Keratinocyte (primary cell): ENCODE measurements around the gene TAF1C. TPM values are rescaled to one million over a fixed set of nuclear protein-coding genes. Genes with fewer than 3 reads are reported as not detected.

Experiments used
- DNase-seq: peaks from one replicate; pipeline ENCODE4 v3.0.0-alpha.2; 2011; ENCODE audit warnings: low read depth, missing footprints, low spot score
- FAIRE-seq: peaks from 2 replicates; lab custom pipeline; 2011; peaks lifted over from hg19 to GRCh38; lab: Jason Lieb, UNC
- H2AFZ ChIP-seq: 2 replicates; pipeline ENCODE4 v1.6.0; 2012; ENCODE audit warnings: low read length, control low read depth, inconsistent platforms; ENCODE audit not compliant: control insufficient read depth
- H3K27ac ChIP-seq: 2 replicates; pipeline ENCODE4 v1.5.1; 2011; ENCODE audit warnings: low read length; ENCODE audit not compliant: control insufficient read depth, insufficient read depth
- H3K27me3 ChIP-seq: 3 replicates; pipeline ENCODE4 v1.6.0; 2011; ENCODE audit warnings: low read length; ENCODE audit not compliant: control insufficient read depth, insufficient read depth; ENCODE audit errors: extremely low read depth
- H3K36me3 ChIP-seq, 2 experiments: 2 replicates in 1 of 2; 3 replicates in 1 of 2; pipeline ENCODE4 v1.5.1; 2011; ENCODE audit warnings: low read length in 2 of 2, mild to moderate bottlenecking in 1 of 2; ENCODE audit not compliant: control insufficient read depth in 2 of 2, insufficient read depth in 2 of 2; ENCODE audit errors: extremely low read depth in 1 of 2
- H3K4me1 ChIP-seq: 3 replicates; pipeline ENCODE4 v1.5.1; 2011; ENCODE audit warnings: low read length; ENCODE audit not compliant: control insufficient read depth, insufficient read depth; ENCODE audit errors: extremely low read depth
- H3K4me2 ChIP-seq: 3 replicates; pipeline ENCODE4 v1.6.0; 2011; ENCODE audit warnings: low read depth, low read length; ENCODE audit not compliant: control insufficient read depth, insufficient read depth; ENCODE audit errors: extremely low read depth
- H3K4me3 ChIP-seq, 3 experiments: fragments of 200-600 bp in 1 of 3; sonication (generic) in 1 of 3; 2 replicates in 2 of 3; 3 replicates in 1 of 3; pipeline ENCODE4 v1.5.1; 2011 to 2016; ENCODE audit warnings: low read length in 3 of 3, mild to moderate bottlenecking in 3 of 3, control low read depth in 2 of 3, inconsistent platforms in 1 of 3, low read depth in 1 of 3, mixed read lengths in 1 of 3, mixed run types in 1 of 3, moderate library complexity in 1 of 3; ENCODE audit not compliant: control insufficient read depth in 2 of 3, insufficient read depth in 2 of 3; ENCODE audit errors: extremely low read depth in 1 of 3
- H3K79me2 ChIP-seq: 2 replicates; pipeline ENCODE4 v1.6.0; 2012; ENCODE audit warnings: low read length; ENCODE audit not compliant: control insufficient read depth, insufficient read depth
- H3K9ac ChIP-seq: 3 replicates; pipeline ENCODE4 v1.6.0; 2011; ENCODE audit warnings: low read length; ENCODE audit not compliant: control insufficient read depth, insufficient read depth; ENCODE audit errors: extremely low read depth
- H3K9me1 ChIP-seq: 3 replicates; pipeline ENCODE4 v1.6.0; 2011; ENCODE audit warnings: low read length; ENCODE audit not compliant: control insufficient read depth, insufficient read depth; ENCODE audit errors: extremely low read depth
- H3K9me3 ChIP-seq: 2 replicates; pipeline ENCODE4 v1.5.1; 2012; ENCODE audit warnings: low read depth, low read length; ENCODE audit not compliant: control insufficient read depth
- H4K20me1 ChIP-seq: 3 replicates; pipeline ENCODE4 v1.6.0; 2011; ENCODE audit warnings: low read length; ENCODE audit not compliant: control insufficient read depth, insufficient read depth; ENCODE audit errors: extremely low read depth
- EZH2 ChIP-seq: IDR thresholded peaks from one replicate; pipeline ENCODE4 v1.6.1; 2012; ENCODE audit warnings: inconsistent platforms, mild to moderate bottlenecking, low read length, moderate library complexity
- dilution Hi-C: fragments of 300-500 bp; cut with MboI; formaldehyde crosslinking; loops from one replicate; pipeline ENCODE4 v1.7.0; 2020; ENCODE audit warnings: low sequenced_read_pairs; ENCODE audit not compliant: extremely low pct_ligation_motif_present
- polyA plus RNA-seq, 5 experiments: library from polyadenylated mRNA; depleted of rRNA in 3 of 5; stranded (reverse) in 3 of 5; stranded (forward) in 1 of 5; unstranded in 1 of 5; fragments of >200 nt; gene quantifications; 1 replicate in 1 of 5; 2 replicates in 3 of 5; 3 replicates in 1 of 5; pipeline versions ENCODE4 v1.2.1 to v1.2.3, GENCODE V29; 2011 to 2012; ENCODE audit warnings: missing spikeins in 2 of 5, low read depth in 1 of 5, low replicate concordance in 1 of 5
- TF ChIP-seq, protein P1 (sequence below), 3 experiments: IDR thresholded peaks in 1 of 3; conservative IDR thresholded peaks in 1 of 3; optimal IDR thresholded peaks in 1 of 3; 2 replicates in 2 of 3; 3 replicates in 1 of 3; pipeline versions ENCODE3 to v1.5.1; 2011; ENCODE audit warnings: low read length in 3 of 3, mild to moderate bottlenecking in 3 of 3, moderate library complexity in 2 of 3, control low read depth in 1 of 3, inconsistent platforms in 1 of 3; ENCODE audit not compliant: insufficient read depth in 2 of 3; ENCODE audit errors: extremely low read depth in 1 of 3

The TAF1C gene
- polyA plus RNA-seq, 1 donor (not counting 4 experiments of a cell fraction or from before 2014, with no cell fraction given), result 6.5 TPM

DNA sequence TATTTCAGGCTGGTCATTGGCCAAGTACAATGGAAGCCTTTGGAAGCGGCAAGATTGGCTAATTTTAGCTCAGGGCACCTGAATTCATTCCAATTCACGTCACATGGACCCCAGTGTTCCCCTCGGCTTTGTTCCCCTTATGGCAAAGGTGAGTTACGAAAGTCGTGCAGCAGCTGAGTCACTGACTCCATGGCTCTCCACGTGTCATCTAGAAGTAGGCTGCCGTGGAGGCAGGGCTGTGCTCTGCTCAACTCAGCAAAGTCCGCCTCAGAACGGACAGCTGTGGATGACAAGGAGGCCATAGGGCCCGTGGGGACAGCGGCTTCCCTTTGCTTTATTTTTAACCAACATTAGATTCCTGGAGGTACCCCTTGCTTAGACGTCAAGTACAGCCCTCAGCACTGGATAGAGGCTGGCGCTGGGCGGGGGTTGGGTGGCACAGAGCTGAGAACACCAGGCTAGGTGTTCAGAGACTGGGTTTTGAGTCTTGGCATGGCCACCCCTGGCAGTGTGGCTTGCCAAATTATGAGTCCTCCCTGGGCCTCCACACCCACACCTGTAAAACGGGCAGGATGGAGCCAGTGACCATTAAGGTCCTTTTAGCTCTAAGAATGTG is 27.7 kb upstream of the TAF1C start:
- Histone ChIP-seq H3K9me3 (no peaks in the 10 kb centered on the region), H3K79me2 (no peaks in the 10 kb centered on the region), H3K9me1 (no peaks in the 10 kb centered on the region), H3K4me1 (no peaks in the 10 kb centered on the region), H3K27ac (no peak overlapping the region), H3K36me3 (no peaks in the 10 kb centered on the region), H3K27me3 (peaks cover 7% of the 10 kb centered on the region), H2AFZ (no peak overlapping the region), H3K9ac (no peak overlapping the region), H4K20me1 (no peaks in the 10 kb centered on the region), H3K4me2 (no peak overlapping the region), H3K4me3 (no peak overlapping the region)
- FAIRE-seq (no peak), DNase-seq (no peak)
- dilution Hi-C loops, result no loop called here
- TF ChIP-seq, protein P1, sequence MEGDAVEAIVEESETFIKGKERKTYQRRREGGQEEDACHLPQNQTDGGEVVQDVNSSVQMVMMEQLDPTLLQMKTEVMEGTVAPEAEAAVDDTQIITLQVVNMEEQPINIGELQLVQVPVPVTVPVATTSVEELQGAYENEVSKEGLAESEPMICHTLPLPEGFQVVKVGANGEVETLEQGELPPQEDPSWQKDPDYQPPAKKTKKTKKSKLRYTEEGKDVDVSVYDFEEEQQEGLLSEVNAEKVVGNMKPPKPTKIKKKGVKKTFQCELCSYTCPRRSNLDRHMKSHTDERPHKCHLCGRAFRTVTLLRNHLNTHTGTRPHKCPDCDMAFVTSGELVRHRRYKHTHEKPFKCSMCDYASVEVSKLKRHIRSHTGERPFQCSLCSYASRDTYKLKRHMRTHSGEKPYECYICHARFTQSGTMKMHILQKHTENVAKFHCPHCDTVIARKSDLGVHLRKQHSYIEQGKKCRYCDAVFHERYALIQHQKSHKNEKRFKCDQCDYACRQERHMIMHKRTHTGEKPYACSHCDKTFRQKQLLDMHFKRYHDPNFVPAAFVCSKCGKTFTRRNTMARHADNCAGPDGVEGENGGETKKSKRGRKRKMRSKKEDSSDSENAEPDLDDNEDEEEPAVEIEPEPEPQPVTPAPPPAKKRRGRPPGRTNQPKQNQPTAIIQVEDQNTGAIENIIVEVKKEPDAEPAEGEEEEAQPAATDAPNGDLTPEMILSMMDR (optimal IDR thresholded peaks at IDR 0.05 in 1 of 3, IDR thresholded peaks at IDR 0.05 in 1 of 3, conservative IDR thresholded peaks at IDR 0.05 in 1 of 3; ENCODE audit: extremely low read depth in 1 of 3, insufficient read depth in 2 of 3, low read length in 3 of 3), result no peak
- no peak for TF ChIP-seq EZH2

DNA sequence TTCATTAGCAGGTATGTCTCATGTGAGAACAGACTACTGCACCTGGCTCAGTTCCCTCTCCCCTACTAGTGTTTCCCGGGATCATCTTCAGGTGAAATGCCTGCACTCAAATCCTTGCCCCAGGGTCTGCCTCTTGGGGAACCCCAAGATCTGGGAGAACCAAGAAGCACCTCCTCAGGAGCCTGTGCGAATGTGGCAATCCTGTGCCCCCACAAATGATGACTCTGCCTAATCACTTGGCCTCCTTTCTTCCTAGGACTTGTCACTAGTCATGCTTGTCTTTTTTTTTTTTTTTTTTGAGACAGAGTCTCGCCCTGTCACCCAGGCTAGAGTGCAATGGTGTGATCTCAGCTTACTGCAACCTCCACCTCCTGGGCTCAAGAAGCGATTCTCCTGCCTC is 25.8 kb upstream of the TAF1C start:
- Histone ChIP-seq H2AFZ (no peak overlapping the region), H3K4me1 (no peaks in the 10 kb centered on the region), H3K9ac (no peak overlapping the region), H3K9me3 (no peaks in the 10 kb centered on the region), H3K36me3 (no peaks in the 10 kb centered on the region), H3K4me2 (no peak overlapping the region), H3K27ac (no peak overlapping the region), H3K4me3 (no peak overlapping the region), H4K20me1 (no peaks in the 10 kb centered on the region), H3K9me1 (no peaks in the 10 kb centered on the region), H3K27me3 (no peaks in the 10 kb centered on the region), H3K79me2 (no peaks in the 10 kb centered on the region)
- DNase-seq (no peak), FAIRE-seq (no peak)
- TF ChIP-seq, protein P1 (optimal IDR thresholded peaks at IDR 0.05 in 1 of 3, IDR thresholded peaks at IDR 0.05 in 1 of 3, conservative IDR thresholded peaks at IDR 0.05 in 1 of 3; ENCODE audit: extremely low read depth in 1 of 3, insufficient read depth in 2 of 3, low read length in 3 of 3), result no peak
- TF ChIP-seq EZH2, result no peak
- dilution Hi-C loops, result no loop called here
